GM12892 (cell line): ENCODE results near the gene TSGA10IP.

Experiments
- POLR2A ChIP-seq: IDR thresholded peaks from 2 replicates; pipeline ENCODE4 v1.6.1; 2011; ENCODE audit warnings: low read depth, low read length, control low read depth
- POLR2AphosphoS5 ChIP-seq: IDR thresholded peaks from 2 replicates; pipeline ENCODE4 v1.6.1; 2011; ENCODE audit warnings: low read depth, low read length, control low read depth
- TAF1 ChIP-seq: IDR thresholded peaks from 2 replicates; pipeline ENCODE4 v1.6.1; 2011; ENCODE audit warnings: low read depth, mild to moderate bottlenecking, control low read depth, low read length, borderline replicate concordance

- TF ChIP-seq POLR2A (peak; percentile 87), POLR2AphosphoS5 (peak; percentile 91), TAF1 (peak; percentile 92)
Measured at GRCh38 chr11:66001942-66002647, 56.8 kb downstream of the TSGA10IP start, which contains the start of the genes BANF1 and EIF1AD.
